PC-3 (cell line): ENCODE measurements around the gene DPPA3. TPM values are rescaled to one million over a fixed set of nuclear protein-coding genes. Genes with fewer than 3 reads are reported as not detected.
"Not testable (repeated sequence)": the region's sequence is repeated elsewhere in the genome, so short reads cannot be mapped to it uniquely, and the experiment has no call there.

Source experiments
- ATAC-seq: fragments of 200-7000 bp; cut with Tn5 transposase; 2 replicates; pipeline ENCODE4 v1.9.1; 2020; ENCODE audit warnings: mild to moderate bottlenecking, moderate library complexity
- BruUV-seq: library from RNA; stranded (reverse); fragments of 400-500 nt; replicated peaks from 2 replicates; lab custom pipeline; 2021; lab: Mats Ljungman, UMichigan
- CTCF ChIA-PET: fragments of 300-600 bp; sonication (Branson Sonifier 250); formaldehyde crosslinking; loops from one replicate; lab custom pipeline; 2022; ENCODE audit warnings: antibody characterized with exemption; lab: Charles Lee
- POLR2A ChIA-PET: fragments of 300-600 bp; sonication (Branson Sonifier 250); formaldehyde crosslinking; loops from one replicate; lab custom pipeline; 2022; ENCODE audit warnings: antibody characterized with exemption; ENCODE audit not compliant: unreplicated experiment; lab: Charles Lee
- DNase-seq: peaks from one replicate; pipeline ENCODE4 v3.0.0-alpha.2; 2015
- H2AFZ ChIP-seq: fragments of 300-600 bp; sonication (generic); 2 replicates; pipeline ENCODE4 v1.6.0; 2016; ENCODE audit warnings: antibody characterized with exemption, low read length
- H3F3A ChIP-seq: fragments of 300-600 bp; sonication (generic); one replicate; pipeline ENCODE4 v1.6.0; 2017; ENCODE audit warnings: antibody characterized with exemption, low read length, control low read depth, mild to moderate bottlenecking; ENCODE audit not compliant: unreplicated experiment
- H3K27ac ChIP-seq: fragments of 300-600 bp; sonication (generic); 2 replicates; pipeline ENCODE4 v1.5.1; 2016; ENCODE audit warnings: mild to moderate bottlenecking, low read length
- H3K27me3 ChIP-seq: fragments of 300-600 bp; sonication (generic); 2 replicates; pipeline ENCODE4 v1.6.1; 2016; ENCODE audit warnings: low read length, mixed read lengths
- H3K36me3 ChIP-seq: fragments of 300-600 bp; sonication (generic); 2 replicates; pipeline ENCODE4 v1.6.1; 2016; ENCODE audit warnings: low read depth, mixed run types, low read length, mixed read lengths
- H3K4me1 ChIP-seq: fragments of 300-600 bp; sonication (generic); 2 replicates; pipeline ENCODE4 v1.5.1; 2016; ENCODE audit warnings: low read length; ENCODE audit not compliant: insufficient read depth
- H3K4me2 ChIP-seq: fragments of 300-600 bp; sonication (generic); 2 replicates; pipeline ENCODE4 v1.6.0; 2016; ENCODE audit warnings: low read length
- H3K4me3 ChIP-seq: fragments of 300-600 bp; sonication (generic); 2 replicates; pipeline ENCODE4 v1.5.1; 2016; ENCODE audit warnings: mild to moderate bottlenecking, low read length, mixed read lengths
- H3K79me2 ChIP-seq: fragments of 300-600 bp; sonication (generic); 2 replicates; pipeline ENCODE4 v1.6.1; 2017; ENCODE audit warnings: low read length, mixed read lengths
- H3K9ac ChIP-seq: fragments of 300-600 bp; sonication (generic); 2 replicates; pipeline ENCODE4 v1.6.0; 2016; ENCODE audit warnings: mild to moderate bottlenecking, low read length
- H3K9me2 ChIP-seq: fragments of 300-600 bp; sonication (generic); replicated peaks from 2 replicates; pipeline ENCODE4 v1.6.1; 2016; ENCODE audit warnings: mixed run types, low read length, mixed read lengths
- H3K9me3 ChIP-seq: fragments of 300-600 bp; sonication (generic); 2 replicates; pipeline ENCODE4 v1.6.1; 2016; ENCODE audit warnings: low read length, mixed read lengths
- H4K20me1 ChIP-seq: fragments of 300-600 bp; sonication (generic); 2 replicates; pipeline ENCODE4 v1.6.1; 2016; ENCODE audit warnings: low read length, mixed read lengths
- EZH2 ChIP-seq: fragments of 300-600 bp; sonication (generic); IDR thresholded peaks from one replicate; pipeline ENCODE4 v1.6.1; 2017; ENCODE audit warnings: antibody characterized with exemption, mild to moderate bottlenecking, low read length; ENCODE audit not compliant: unreplicated experiment
- EZH2phosphoT487 ChIP-seq: fragments of 300-600 bp; sonication (generic); IDR thresholded peaks from 2 replicates; pipeline ENCODE4 v1.6.1; 2018; ENCODE audit warnings: mild to moderate bottlenecking, antibody characterized with exemption, low read length, borderline replicate concordance
- intact Hi-C: fragments of 100-400 bp; cut with micrococcal nuclease; formaldehyde crosslinking; loops from 2 replicates; pipeline ENCODE4 v1.9.0; 2023
- total RNA-seq: library from RNA; depleted of rRNA; stranded (reverse); fragments of >200 nt; gene quantifications from 2 replicates; pipeline ENCODE4 v1.2.3, GENCODE V29; 2014
- TF ChIP-seq, protein P1 (sequence below): fragments of 300-600 bp; sonication (generic); conservative IDR thresholded peaks from 2 replicates; pipeline ENCODE4 v1.5.1; 2017; ENCODE audit warnings: antibody characterized with exemption, low read depth, mild to moderate bottlenecking, low read length

Gene DPPA3
- total RNA-seq, 1 experiment from 2014 or later, result not detected

DNA sequence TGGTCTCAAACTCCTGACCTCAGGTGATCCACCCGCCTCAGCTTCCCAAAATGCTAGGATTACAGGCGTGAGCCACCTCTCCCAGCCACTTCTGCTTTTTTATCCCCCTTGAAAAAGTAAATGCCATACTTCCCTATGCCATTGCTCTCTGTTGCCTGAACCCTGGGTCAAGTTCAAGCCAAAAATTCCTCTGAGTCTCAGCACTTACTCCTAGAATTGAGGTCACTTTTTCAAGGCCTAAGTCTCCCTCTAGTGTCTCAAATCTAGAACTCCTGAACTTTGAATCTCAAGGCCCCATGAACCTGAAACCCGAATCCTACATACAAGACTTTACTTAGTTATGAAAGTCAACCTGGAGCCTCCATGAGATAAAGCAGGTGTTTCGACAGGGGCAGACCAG lies 44.1 kb upstream of the DPPA3 start:
- no peak for ATAC-seq
- CTCF ChIA-PET, result no interaction called here

DNA sequence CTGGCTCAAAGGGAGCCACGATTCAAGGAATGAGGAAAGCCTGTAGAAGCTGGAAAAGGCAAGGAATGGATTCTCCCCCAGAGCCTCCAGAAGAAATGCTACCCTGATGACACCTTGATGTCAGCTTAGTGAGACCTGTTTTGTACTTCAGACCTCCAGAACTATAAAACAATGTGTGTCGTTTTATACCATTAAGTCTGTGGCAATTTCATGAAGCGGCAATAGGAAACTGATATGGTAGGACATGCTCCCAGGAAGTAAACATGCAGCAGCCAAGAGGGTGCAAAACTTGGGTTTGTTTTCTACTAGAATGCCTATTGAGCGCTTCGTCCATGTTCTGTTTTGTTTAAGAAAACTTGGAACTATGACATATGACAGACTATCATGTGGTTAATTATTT lies 43.1 kb upstream of the DPPA3 start:
- no peak overlapping the region for H3K4me3 ChIP-seq
- POLR2A ChIA-PET, result no interaction called here
- H3K4me1 ChIP-seq, result no peaks in the 10 kb centered on the region
- no TSS peak for BruUV-seq
- no peaks in the 10 kb centered on the region for H3F3A ChIP-seq
- H3K27me3 ChIP-seq, result 0 out of 2 replicates have a peak, but pooled peaks cover 2% of the 10 kb centered on the region
- H3K4me2 ChIP-seq, result no peak overlapping the region
- no peaks in the 10 kb centered on the region for H3K9me3 ChIP-seq
- H4K20me1 ChIP-seq, result no peaks in the 10 kb centered on the region
- intact Hi-C loops, result no loop called here
- H3K27ac ChIP-seq, result no peak overlapping the region
- H3K9ac ChIP-seq, result no peak overlapping the region
- no peak overlapping the region for H2AFZ ChIP-seq
- CTCF ChIA-PET, result no interaction called here
- H3K79me2 ChIP-seq, result no peaks in the 10 kb centered on the region
- no peaks in the 10 kb centered on the region for H3K36me3 ChIP-seq
- DNase-seq (no peak), ATAC-seq (no peak)
- no peak for TF ChIP-seq EZH2phosphoT487
- TF ChIP-seq, protein P1, sequence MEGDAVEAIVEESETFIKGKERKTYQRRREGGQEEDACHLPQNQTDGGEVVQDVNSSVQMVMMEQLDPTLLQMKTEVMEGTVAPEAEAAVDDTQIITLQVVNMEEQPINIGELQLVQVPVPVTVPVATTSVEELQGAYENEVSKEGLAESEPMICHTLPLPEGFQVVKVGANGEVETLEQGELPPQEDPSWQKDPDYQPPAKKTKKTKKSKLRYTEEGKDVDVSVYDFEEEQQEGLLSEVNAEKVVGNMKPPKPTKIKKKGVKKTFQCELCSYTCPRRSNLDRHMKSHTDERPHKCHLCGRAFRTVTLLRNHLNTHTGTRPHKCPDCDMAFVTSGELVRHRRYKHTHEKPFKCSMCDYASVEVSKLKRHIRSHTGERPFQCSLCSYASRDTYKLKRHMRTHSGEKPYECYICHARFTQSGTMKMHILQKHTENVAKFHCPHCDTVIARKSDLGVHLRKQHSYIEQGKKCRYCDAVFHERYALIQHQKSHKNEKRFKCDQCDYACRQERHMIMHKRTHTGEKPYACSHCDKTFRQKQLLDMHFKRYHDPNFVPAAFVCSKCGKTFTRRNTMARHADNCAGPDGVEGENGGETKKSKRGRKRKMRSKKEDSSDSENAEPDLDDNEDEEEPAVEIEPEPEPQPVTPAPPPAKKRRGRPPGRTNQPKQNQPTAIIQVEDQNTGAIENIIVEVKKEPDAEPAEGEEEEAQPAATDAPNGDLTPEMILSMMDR, result no peak
- no peak for TF ChIP-seq EZH2
- no peaks in the 10 kb centered on the region for H3K9me2 ChIP-seq

More for the DNA sequence above, 44.1 kb upstream of the DPPA3 start:
- TF ChIP-seq, protein P1, result peak; percentile 44
- TF ChIP-seq EZH2, result no peak
- POLR2A ChIA-PET, result no interaction called here
- BruUV-seq, result no TSS peak
- H3K4me2 ChIP-seq, result no peak overlapping the region
- no peaks in the 10 kb centered on the region for H3K9me3 ChIP-seq
- H3K36me3 ChIP-seq, result no peaks in the 10 kb centered on the region
- no peaks in the 10 kb centered on the region for H4K20me1 ChIP-seq
- H3K27me3 ChIP-seq, result peaks cover 8% of the 10 kb centered on the region; the same call in 1 of the 2 replicates
- no peak overlapping the region for H2AFZ ChIP-seq
- no peaks in the 10 kb centered on the region for H3K79me2 ChIP-seq
- H3F3A ChIP-seq, result no peaks in the 10 kb centered on the region
- DNase-seq, result peak; percentile 15
- H3K9ac ChIP-seq, result no peak overlapping the region
- intact Hi-C loops, result no loop called here
- no peak overlapping the region for H3K27ac ChIP-seq
- H3K9me2 ChIP-seq, result no peaks in the 10 kb centered on the region
- H3K4me3 ChIP-seq, result no peak overlapping the region
- H3K4me1 ChIP-seq, result no peaks in the 10 kb centered on the region

DNA sequence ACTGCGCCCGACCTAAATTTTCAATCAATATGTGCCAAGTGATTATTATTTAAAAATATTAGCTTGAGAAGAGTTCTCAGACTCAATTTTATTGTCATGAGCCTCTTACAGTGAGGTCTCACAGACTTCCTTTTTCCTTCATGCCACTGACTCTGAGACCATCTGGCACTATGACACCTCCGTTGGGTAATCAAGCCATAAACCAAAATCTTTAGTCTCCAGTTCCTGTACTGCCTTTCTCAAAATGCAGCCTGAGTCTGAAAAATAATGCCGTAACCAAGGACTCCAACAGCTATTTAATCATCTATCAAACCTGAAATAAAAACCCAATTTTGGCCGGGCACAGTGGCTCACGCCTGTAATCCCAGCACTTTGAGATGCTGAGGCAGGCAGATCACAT lies 35.8 kb upstream of the DPPA3 start:
- H3F3A ChIP-seq, H3K4me2 ChIP-seq, H3K4me1 ChIP-seq, H2AFZ ChIP-seq, ATAC-seq, H3K9me2 ChIP-seq, H3K4me3 ChIP-seq, POLR2A ChIA-PET, H3K9me3 ChIP-seq, H4K20me1 ChIP-seq, DNase-seq, H3K9ac ChIP-seq, H3K79me2 ChIP-seq, H3K36me3 ChIP-seq, CTCF ChIA-PET, BruUV-seq, H3K27ac ChIP-seq, intact Hi-C loops: not testable (repeated sequence)
- peaks cover 12% of the 10 kb centered on the region; the same call in 1 of the 2 replicates for H3K27me3 ChIP-seq
